GM04503 (cell line): ENCODE results near the gene PCSK4.
"Not testable (repeated sequence)": the region's sequence is repeated elsewhere in the genome, so short reads cannot be mapped to it uniquely, and the experiment has no call there.

Experiments used
- DNase-seq: peaks from one replicate; pipeline ENCODE4 v3.0.0-alpha.2; 2012; ENCODE audit warnings: low read depth

The PCSK4 gene

GRCh38 chr19:1522061-1522460 is 31.9 kb upstream of the PCSK4 start:
- no peak for DNase-seq

- DNase-seq = no peak
Measured at GRCh38 chr19:1521636-1522035, 31.5 kb upstream of the PCSK4 start.

- no peak for DNase-seq
Measured at GRCh38 chr19:1520203-1520780, 30.1 kb upstream of the PCSK4 start.

- DNase-seq = not testable (repeated sequence)
Measured at GRCh38 chr19:1519802-1520201, 29.7 kb upstream of the PCSK4 start.

- no peak for DNase-seq
Measured at GRCh38 chr19:1518471-1518870, 28.3 kb upstream of the PCSK4 start.

GRCh38 chr19:1516395-1516753 is 26.2 kb upstream of the PCSK4 start:
- DNase-seq = no peak

- no peak for DNase-seq
Measured at GRCh38 chr19:1514986-1515721, 25.0 kb upstream of the PCSK4 start.

GRCh38 chr19:1514295-1514661 is 24.1 kb upstream of the PCSK4 start:
- DNase-seq = no peak

GRCh38 chr19:1513499-1514294 is 23.5 kb upstream of the PCSK4 start:
- no peak for DNase-seq

- DNase-seq = no peak
Measured at GRCh38 chr19:1512671-1513498, 22.7 kb upstream of the PCSK4 start, which contains the start of gene ADAMTSL5. Gene ADAMTSL5, minus strand, starts transcription at chr19:1513019. Its CDS starts 2,076 bp downstream, at chr19:1510943.

GRCh38 chr19:1511318-1512317 is 21.5 kb upstream of the PCSK4 start:
- no peak for DNase-seq

- DNase-seq = no peak
Measured at GRCh38 chr19:1510807-1511206, 20.7 kb upstream of the PCSK4 start.

GRCh38 chr19:1510442-1510806 is 20.3 kb upstream of the PCSK4 start:
- no peak for DNase-seq

- DNase-seq = no peak
Measured at GRCh38 chr19:1509602-1510441, 19.7 kb upstream of the PCSK4 start.

GRCh38 chr19:1508507-1508856 is 18.3 kb upstream of the PCSK4 start:
- DNase-seq = no peak

GRCh38 chr19:1507763-1508506 is 17.8 kb upstream of the PCSK4 start:
- DNase-seq = peak; percentile 58

- DNase-seq = no peak
Measured at GRCh38 chr19:1507192-1507660, 17.1 kb upstream of the PCSK4 start.

- no peak for DNase-seq
Measured at GRCh38 chr19:1505991-1506881, 16.1 kb upstream of the PCSK4 start.
